GM10847 (cell line): ENCODE results near the gene ALK.

ENCODE experiments used
- POLR2A ChIP-seq: IDR thresholded peaks from 2 replicates; pipeline ENCODE4 v1.6.1; 2011; ENCODE audit not compliant: insufficient read length; ENCODE audit errors: extremely low read depth

ALK gene

DNA sequence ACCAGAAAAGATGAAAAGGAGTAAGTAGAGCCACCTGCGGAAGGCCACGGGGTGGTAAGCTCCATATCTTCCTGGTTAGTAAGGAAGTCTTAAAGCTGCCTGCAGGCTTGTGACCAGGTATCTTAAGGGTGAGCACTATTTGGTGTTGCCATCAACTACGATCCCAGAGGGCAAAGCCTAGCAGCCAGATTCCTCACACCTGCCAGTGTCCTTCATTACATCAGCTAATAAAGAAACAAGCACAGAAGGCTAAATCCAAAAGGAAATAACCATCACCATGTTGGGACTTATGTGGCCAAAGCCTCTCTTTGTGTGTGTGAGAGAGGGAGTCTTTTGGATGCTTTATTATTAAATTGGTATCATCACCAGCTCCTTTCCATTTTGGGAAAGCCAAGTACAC is 123.5 kb downstream of the ALK start:
- TF ChIP-seq POLR2A, result no peak

- TF ChIP-seq POLR2A, result no peak
Observed at GRCh38 chr2:29796446-29796845, 124.9 kb downstream of the ALK start.

DNA sequence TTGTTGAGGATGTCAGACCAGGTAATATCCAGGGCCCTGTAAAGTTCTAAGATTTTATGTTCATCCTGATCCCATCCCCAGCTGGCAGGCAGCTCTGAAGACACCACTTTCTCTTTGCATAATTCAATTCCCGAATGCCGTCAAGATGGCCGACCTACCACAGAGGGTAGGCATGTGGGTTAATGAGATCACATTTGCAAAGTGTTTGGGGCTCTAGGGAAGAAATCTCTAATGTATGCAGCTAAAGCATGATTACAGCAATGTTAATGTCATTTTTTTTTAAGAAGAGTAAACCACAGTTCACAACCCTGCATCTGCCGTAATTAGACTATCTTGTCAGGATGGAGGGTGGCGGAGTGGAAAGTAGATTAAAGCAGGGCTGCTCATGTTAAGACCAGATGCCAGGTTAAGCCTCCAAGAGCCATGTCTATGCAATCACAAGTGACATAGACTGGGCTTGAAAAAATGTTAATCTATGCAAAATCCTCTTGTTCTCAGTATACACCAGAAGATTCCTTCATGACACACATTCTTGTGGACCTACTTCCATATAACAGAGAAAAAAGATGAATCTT is 131.4 kb downstream of the ALK start:
- TF ChIP-seq POLR2A, result no peak

DNA sequence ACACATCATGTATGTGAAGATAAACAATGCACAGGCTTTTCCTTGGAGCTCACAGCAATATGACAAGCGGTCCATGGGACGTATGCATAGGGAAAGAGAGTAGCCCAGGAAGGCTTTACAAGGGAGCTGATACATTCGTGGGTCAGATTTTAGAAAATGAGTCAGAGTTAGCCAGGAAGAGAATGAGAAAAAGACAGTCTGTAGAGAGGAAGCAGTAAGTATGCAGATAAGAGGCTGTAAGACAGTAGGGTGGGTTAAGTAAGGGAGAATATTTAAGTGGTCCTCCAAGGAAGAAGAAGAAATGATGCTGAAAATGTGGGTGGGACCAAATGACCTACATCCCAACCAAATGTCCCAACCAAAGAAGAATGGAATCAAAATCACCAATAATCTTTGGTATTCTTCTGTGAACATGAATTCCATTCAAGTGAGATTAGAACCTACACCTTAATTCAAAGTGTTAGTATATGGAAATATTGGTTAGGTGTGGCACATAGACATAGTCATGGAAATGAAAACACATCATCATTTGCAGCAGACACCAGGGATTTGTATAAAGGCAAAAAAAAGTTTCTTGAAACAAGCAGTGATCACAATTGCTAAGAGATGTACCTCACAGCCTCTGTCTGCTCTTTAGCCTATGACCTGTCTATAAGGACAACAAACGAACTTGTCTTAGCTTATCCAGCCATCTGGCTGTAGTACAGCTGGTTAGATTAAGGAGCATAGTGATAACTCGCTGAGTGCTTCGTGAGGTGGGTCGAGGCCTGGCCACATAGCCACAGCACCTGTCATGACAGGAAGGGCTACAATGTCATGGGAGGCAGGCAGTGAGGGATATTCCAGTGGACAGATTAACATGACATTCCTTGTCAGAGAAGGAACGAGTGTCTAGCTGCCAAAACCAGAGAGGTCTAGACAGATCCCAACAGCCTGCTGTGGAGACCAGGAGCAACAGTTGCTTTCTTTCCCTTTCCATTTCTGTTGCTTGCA is 133.6 kb downstream of the ALK start:
- TF ChIP-seq POLR2A, result no peak

- no peak for TF ChIP-seq POLR2A
Observed at GRCh38 chr2:29786361-29786760, 135.0 kb downstream of the ALK start.

- no peak for TF ChIP-seq POLR2A
Observed at GRCh38 chr2:29783666-29784065, 137.7 kb downstream of the ALK start.

DNA sequence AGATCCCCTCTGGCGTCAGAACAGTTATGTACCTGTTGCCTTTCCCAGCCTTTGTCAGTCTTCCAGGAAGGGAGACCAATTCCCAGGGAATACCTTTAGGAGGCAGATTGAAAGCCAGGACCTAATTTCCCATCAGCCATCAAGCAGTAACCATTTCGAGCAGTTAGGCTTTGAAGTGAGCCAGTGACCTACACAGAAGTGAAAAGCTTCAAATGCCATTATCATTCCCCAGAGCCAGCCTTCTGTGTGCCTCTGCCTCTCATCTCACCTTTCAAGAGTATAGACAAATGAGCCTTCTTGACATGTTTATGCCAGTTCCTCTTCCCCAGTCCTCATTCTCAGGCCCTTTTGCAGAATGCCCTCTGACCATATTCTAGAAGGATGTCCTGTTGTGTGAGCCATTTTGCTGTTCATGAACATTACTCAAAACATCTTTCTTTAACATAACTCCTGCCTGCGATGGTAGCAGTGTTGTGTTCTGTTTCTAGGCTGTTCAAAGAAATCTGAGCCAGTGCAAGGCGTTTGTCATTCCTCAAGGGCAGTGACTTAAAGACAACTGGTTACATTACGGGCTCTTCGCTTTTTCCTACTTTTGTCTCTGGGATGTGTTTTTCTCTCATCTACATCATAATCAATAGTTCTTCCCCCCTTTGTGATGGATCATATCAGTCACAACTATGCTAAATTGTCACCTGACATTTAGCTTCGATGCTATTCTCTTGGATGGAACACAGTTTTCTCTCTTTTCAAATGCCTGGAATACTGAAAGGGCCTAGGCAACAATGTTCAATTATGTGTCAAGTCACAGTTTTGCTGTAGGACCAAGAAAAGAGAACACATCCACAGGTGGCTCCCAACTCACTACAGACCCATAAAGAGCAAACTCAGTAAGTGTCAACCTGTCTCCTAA is 138.6 kb downstream of the ALK start:
- no peak for TF ChIP-seq POLR2A

DNA sequence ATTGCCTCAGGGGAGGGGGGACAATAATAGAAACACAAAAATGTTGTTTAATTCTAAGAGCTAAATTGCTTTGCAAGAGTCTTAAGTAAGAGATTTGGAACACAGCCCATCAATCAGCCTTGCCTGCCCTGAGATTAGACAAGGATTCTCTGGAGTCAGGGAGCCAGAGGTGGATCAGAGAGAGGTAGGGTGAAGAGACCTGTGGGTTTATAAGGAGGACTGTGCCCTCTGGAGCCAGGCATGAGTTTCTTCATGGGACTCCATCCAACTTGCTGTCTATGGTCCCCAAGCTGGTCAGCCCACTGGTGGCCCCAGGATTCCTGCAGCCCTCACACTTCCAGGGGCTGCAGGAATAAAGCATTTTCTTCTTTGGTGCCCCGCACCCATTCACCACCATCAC is 139.3 kb downstream of the ALK start:
- TF ChIP-seq POLR2A, result no peak

DNA sequence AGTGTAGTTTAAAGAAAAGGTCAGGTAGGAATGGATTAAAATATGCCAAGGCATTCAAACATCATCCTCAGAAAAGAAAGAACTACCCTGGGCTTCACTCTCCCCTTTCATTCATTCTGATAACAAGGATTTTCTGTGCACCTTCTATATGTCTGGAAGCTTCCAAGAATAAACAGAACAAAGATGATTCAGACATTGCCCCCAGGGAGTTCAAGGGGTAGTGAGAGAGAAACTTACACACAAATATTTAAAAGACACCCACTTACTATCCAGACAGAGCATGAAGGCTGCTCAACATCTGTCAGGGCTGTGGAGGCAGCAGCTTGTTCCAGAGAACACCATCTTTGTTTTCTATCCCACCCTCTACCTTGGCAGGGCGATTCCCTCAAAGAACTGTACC is 140.5 kb downstream of the ALK start:
- no peak for TF ChIP-seq POLR2A

DNA sequence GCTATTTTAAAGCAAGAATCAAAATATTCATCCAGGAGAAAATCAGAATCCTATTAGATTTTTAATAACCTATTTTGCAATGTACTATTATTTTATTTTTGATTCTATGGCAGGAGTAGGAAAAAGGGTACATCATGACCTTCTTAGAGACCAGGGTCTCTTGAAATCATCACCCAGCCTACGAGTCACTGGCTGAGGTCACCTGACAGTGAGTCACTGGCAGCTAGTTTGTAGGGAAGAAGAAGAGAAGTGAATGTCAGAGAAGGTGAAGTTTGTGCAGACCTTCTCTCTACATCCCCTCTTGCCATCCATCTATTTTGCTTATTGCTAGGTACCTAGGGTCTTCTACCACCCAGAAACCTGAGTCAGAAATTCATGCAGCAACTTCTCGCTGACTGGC is 144.2 kb downstream of the ALK start:
- no peak for TF ChIP-seq POLR2A

DNA sequence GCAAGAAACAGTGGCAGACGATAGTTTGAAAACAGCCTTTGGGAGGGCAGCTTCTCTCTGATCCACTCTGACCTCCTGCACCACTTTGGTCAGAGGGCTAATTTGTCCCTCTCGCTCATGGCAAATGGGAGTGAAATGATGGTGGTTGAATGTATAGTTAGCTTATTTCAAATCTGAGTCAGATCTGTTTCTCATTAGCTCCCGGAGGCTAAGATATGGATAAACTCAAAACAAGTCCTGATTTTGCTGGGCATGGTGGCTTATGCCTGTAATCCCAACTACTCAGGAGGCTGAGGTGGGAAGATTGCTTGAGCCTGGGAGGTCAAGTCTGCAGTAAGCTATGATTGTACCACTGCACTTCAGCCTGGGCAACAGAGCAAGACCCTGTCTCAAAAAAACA is 145.0 kb downstream of the ALK start:
- TF ChIP-seq POLR2A, result no peak

GRCh38 chr2:29775937-29776336 is 145.4 kb downstream of the ALK start:
- TF ChIP-seq POLR2A, result no peak

GRCh38 chr2:29774624-29775023 is 146.8 kb downstream of the ALK start:
- no peak for TF ChIP-seq POLR2A

GRCh38 chr2:29770846-29771245 is 150.5 kb downstream of the ALK start:
- TF ChIP-seq POLR2A, result no peak

DNA sequence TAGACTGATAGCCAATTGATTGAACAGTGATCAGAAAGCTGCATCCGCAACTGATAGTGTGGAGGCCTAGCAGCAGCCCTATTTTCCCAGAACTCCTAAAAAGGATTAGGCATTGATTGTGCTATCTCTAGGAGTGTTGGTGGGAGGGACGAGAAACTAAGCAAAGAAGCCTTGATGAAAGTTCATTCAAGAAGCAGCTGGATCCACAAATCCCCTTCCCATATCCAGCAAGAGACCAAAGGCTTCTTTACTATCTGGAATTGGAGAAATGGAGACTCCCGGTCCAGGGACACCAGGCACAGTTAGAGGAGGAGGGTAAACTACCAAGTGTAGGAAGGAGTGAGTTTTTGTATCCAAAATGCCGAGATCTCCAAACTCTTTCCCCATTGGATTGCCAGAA is 151.5 kb downstream of the ALK start:
- TF ChIP-seq POLR2A, result no peak
